ENCODE measurements around the gene YBEY. TPM values are rescaled to one million over a fixed set of nuclear protein-coding genes. Genes with fewer than 3 reads are reported as not detected.
A peak's percentile ranks its signal among the peaks of the same experiment; 100 is the strongest.

YBEY gene
- total and polyA plus RNA-seq, 11 donors: 11.4 to 28.1 (median 16.0) TPM

DNA sequence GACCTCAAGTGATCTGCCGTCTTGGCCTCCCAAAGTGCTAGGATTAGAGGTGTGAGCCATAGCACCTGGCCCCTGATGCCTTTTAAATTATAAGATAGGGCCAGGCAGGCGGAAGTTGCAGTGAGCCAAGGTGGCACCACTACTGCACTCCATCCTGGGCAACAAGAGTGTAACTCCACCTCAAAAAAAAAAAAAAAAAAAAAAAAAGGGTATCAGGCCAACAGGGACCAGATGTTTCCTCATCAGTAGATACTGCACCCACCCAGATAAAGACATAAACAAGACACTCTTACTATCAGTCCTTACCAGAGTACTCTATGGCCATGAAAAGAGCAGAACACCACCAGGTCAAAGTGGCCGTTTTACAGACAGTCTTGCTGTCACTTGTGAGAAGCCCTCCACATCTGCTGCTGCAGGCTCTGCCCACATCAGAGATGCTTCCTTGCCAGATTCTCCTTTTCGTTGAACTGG is 34.2 kb downstream of the YBEY start:
- peaks cover 4 to 30% (median 16%) of the 10 kb centered on the region in 12 donors for H3K4me1 ChIP-seq
- intact Hi-C loops (cut with DNase I): loop anchor here in 6 of 10 donors (5.0 to 10.0 kb wide), 8 partner anchors 33 to 676 kb away; partner anchors contain the start of genes MCM3AP (in 4 of the 6), YBEY (in 4 of the 6), LSS (in 1 of the 6) and PCBP3 (in 1 of the 6)
- no peaks in the 10 kb centered on the region for H3K9me3 ChIP-seq
- H3K36me3 ChIP-seq: no peaks in the 10 kb centered on the region
- ATAC-seq (no peak), DNase-seq (no peak)
- no peaks in the 10 kb centered on the region for H3K27me3 ChIP-seq
- no peak overlapping the region for H3K27ac ChIP-seq
- no peak for TF ChIP-seq POLR2A (IDR thresholded peaks at IDR 0.05)
- TF ChIP-seq CTCF (IDR thresholded peaks at IDR 0.05): no peak
- H3K4me3 ChIP-seq: no peak overlapping the region
- 53 to 65% (median 59%) methylated on average over 4 of the region's 4 CpGs for WGBS, 4 donors

DNA sequence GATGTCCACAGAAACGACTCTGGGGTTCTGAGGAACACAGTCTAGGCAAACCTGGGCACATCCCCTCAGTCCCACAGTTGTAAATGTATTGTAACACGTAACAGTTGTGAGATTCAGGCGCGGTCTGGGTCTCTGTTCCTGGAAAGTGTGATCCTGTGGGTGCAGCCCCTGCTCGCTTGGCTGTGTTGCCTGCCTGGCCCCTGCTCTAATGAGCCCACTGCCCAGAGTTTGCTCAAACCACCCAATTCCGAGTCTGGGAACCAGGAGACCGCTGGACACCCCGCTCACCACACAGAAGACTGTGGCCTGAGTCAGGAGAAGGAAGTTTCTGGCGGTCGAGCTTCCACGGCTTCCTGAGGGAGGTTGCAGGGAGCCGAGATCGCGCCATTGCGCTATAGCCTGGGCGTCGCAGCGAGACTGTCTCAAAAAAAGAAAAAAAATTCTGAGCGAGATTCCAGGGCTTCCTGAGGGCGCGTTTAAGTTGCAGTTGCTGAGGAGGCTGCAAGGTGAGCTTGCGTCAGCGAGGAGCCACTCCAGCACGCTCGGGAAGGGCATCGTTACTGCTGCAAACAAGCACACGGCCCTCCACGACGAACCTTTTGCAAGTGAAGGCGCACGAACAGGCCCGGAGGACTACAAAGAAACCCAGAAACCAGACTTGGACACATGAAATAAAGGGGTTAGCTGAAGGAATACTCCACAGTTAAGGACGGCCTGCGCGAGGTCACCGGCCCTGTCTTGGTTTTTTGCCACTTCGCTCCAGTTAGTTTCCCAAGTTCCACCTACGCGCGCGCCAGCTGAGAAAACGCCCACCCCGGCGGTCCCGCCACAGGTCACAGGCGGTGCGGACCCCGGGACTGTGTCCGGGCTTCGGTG is 36.4 kb downstream of the YBEY start:
- no peak for DNase-seq

GRCh38 chr21:46323227-46323709 is 37.1 kb downstream of the YBEY start:
- H3K4me3 ChIP-seq: peak overlapping the region; percentile 77 to 100 (median 96)
- peaks cover 4 to 37% (median 19%) of the 10 kb centered on the region in 12 donors for H3K4me1 ChIP-seq
- no peak for TF ChIP-seq POLR2A (IDR thresholded peaks at IDR 0.05)
- no peak for TF ChIP-seq CTCF (IDR thresholded peaks at IDR 0.05)
- H3K9me3 ChIP-seq: no peaks in the 10 kb centered on the region
- H3K36me3 ChIP-seq: peaks cover 0 to 15% (median 7%) of the 10 kb centered on the region in 9 donors
- 0 to 2% (median 1%) methylated on average over 30 to 34 of the region's 34 CpGs for WGBS, 4 donors
- ATAC-seq: no peak
- H3K27me3 ChIP-seq: no peaks in the 10 kb centered on the region
- DNase-seq: peak in 1 of 5 donors; percentile 50
- H3K27ac ChIP-seq: peak overlapping the region in 9 of 12 donors; percentile 27 to 100 (median 98)
- intact Hi-C loops (cut with DNase I): loop anchor here in 6 of 10 donors (5.0 to 10.0 kb wide), 8 partner anchors 36 to 678 kb away; partner anchors contain the start of genes MCM3AP (in 4 of the 6), YBEY (in 4 of the 6), LSS (in 1 of the 6) and PCBP3 (in 1 of the 6)

More for the DNA sequence above, 36.4 kb downstream of the YBEY start:
- Histone ChIP-seq H3K4me3 (peak overlapping the region; percentile 77 to 100 (median 96)), H3K36me3 (peaks cover 0 to 8% (median 1%) of the 10 kb centered on the region in 9 donors), H3K27me3 (no peaks in the 10 kb centered on the region), H3K4me1 (peaks cover 4 to 37% (median 19%) of the 10 kb centered on the region in 12 donors), H3K27ac (peak overlapping the region in 3 of 12 donors; percentile 27 to 98 (median 33)), H3K9me3 (no peaks in the 10 kb centered on the region)
- 5 to 8% (median 7%) methylated on average over 49 to 50 of the region's 50 CpGs for WGBS, 4 donors
- no peak for TF ChIP-seq POLR2A (IDR thresholded peaks at IDR 0.05)
- no peak for TF ChIP-seq CTCF (IDR thresholded peaks at IDR 0.05)
- intact Hi-C loops (cut with DNase I): loop anchor here in 6 of 10 donors (5.0 to 10.0 kb wide), 8 partner anchors 35 to 678 kb away; partner anchors contain the start of genes MCM3AP (in 4 of the 6), YBEY (in 4 of the 6), LSS (in 1 of the 6) and PCBP3 (in 1 of the 6)
- no peak for ATAC-seq

Measured in heart left ventricle (tissue), 16 donors.